Urothelium cell line (cell line): ENCODE data around the gene OR52B2.
"Not testable (repeated sequence)": the region's sequence is repeated elsewhere in the genome, so short reads cannot be mapped to it uniquely, and the experiment has no call there.

Experiments
- DNase-seq: peaks from one replicate; pipeline ENCODE4 v3.0.0; 2011; ENCODE audit warnings: low spot score, mixed read lengths
- FAIRE-seq: peaks from 2 replicates; lab custom pipeline; 2011; peaks lifted over from hg19 to GRCh38; lab: Jason Lieb, UNC

The OR52B2 gene

GRCh38 chr11:6156628-6157359, 13.3 kb downstream of the OR52B2 start:
- DNase-seq (no peak), FAIRE-seq (no peak)

DNA sequence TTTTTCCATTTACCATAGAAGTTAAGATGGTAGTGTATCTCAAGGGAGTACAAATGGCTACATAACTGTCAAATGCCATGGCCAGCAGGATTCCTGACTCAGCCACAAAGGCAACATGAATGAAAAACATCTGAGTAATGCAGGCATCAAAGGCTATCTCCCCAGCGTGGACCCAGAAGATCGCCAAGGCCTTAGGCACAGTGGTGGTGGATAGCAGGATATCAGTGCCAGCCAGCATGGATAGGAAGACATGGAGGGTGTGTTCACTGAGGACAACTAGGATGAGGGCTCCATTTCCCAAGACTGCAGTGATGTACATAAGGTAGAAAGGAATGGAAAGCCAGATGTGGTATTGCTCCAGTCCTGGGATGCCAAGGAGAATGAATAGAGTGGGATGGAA, 18.0 kb downstream of the OR52B2 start:
- no peak for FAIRE-seq
- no peak for DNase-seq

GRCh38 chr11:6151117-6151516, 19.0 kb downstream of the OR52B2 start:
- FAIRE-seq = no peak
- no peak for DNase-seq

GRCh38 chr11:6143737-6144136, 26.4 kb downstream of the OR52B2 start:
- not testable (repeated sequence) for DNase-seq, FAIRE-seq

- DNase-seq = no peak
- no peak for FAIRE-seq
Observed at GRCh38 chr11:6142936-6143335, 27.2 kb downstream of the OR52B2 start.

DNA sequence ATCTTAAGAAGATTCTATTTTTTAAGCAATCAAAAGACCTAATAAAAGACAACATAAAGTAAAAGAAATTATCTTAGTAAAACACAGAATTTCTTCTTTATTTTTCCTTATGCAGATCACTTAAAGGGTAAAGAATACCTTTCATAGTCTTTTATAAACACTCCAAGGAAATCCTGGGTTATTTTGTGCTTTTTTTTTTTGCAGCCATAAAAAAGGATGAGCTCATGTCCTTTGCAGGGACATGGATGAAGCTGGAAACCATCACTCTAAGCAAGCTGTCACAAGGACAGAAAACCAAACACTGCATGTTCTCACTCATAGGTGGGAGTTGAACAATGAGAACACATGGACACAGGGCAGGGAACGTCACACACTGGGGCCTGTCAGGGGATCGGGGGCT, 34.2 kb downstream of the OR52B2 start:
- not testable (repeated sequence) for DNase-seq, FAIRE-seq

DNA sequence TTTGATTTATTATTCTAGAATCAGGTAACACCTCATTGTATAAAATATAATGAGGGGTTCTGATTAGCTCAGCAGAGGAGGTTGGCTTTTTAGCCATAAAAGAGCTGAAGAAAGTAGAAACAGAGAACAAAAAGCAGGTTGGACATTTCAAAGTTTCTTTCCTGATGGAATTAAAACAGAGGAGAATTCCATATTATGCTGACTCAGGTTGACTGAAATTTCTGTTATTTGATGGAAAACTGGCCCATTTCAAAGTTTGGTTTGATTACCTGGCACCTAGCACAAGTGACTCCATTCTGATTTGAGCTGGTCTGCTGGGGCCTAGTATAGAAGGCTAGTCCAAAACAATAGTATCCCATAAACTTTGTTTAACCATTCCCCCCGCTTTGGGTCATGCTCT, 37.7 kb downstream of the OR52B2 start:
- DNase-seq = no peak
- FAIRE-seq = no peak

DNA sequence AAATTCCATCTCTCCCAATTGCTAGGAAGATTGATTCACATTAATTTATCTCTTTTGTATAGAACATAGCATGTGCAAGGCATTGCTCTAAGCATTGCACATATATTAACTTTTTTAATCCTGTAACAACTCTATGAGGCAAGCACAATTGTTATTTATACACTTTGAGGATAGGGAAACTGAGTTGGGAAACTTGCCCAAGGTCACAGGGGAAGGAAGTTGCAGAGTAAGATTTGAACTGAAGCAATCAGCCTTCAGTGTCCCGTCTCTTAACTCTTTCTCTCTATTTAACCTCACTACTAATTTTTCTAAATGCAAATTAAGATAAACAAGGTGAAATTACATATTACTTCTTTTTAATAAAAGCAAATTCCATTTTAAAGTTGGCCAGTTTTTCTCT, 40.5 kb downstream of the OR52B2 start:
- DNase-seq (no peak), FAIRE-seq (no peak)

- DNase-seq (no peak), FAIRE-seq (no peak)
Observed at GRCh38 chr11:6129011-6129410, 41.1 kb downstream of the OR52B2 start.

DNA sequence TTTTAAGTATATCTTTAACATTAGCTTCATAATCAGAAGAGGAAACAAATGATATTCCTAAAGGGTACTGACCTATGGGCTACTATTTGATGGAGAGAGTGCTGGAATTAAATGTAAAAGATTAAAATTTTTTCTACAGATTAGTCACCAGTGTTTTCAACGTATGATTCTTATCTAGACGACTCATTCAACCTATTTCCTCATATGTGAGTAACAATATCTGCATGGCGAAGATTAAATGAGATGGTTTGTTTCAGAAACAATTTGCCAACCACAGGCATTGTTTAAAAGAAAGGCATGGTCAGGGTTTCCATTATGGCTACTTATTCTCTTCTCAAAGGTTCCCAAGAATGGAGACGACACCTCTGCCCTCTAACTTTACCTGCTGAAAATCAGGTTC, 42.2 kb downstream of the OR52B2 start:
- FAIRE-seq = no peak
- DNase-seq = no peak

DNA sequence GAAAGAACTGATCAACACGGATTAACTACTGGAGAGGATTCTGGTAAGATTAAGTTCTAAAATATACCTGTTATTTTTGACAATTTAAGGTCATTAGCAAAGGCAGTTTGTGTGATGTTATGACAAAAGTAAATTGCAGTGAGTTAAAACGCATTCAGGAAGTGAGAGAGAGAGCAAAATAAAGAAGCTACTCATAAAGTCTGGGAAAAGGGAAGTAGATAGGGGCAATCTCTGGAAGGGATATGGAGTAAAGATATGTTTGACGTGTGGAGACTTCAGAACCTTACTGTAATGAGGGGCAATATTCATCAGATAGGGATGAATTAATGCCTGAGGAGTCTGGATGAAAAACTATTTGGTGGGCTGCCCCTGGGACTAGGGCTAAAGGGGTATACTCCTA, 45.9 kb downstream of the OR52B2 start:
- DNase-seq (no peak), FAIRE-seq (no peak)
